GM11168 (cell line): Measurements from ENCODE around the gene KIF25.

Source experiments
- in situ Hi-C: fragments of 300-500 bp; cut with MboI; formaldehyde crosslinking; loops from one replicate; pipeline ENCODE4 v1.12.0; 2022; ENCODE audit warnings: low sequenced_read_pairs; ENCODE audit not compliant: unreplicated experiment

Gene KIF25, protein sequence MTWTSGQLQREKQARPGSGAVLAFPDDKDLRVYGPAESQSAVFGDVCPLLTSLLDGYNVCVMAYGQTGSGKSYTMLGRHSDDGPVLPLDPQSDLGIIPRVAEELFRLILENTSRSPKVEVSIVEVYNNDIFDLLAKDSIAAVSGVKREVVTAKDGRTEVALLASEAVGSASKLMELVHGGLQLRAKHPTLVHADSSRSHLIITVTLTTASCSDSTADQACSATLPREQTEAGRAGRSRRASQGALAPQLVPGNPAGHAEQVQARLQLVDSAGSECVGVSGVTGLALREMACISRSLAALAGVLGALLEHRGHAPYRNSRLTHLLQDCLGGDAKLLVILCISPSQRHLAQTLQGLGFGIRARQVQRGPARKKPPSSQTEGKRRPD

DNA sequence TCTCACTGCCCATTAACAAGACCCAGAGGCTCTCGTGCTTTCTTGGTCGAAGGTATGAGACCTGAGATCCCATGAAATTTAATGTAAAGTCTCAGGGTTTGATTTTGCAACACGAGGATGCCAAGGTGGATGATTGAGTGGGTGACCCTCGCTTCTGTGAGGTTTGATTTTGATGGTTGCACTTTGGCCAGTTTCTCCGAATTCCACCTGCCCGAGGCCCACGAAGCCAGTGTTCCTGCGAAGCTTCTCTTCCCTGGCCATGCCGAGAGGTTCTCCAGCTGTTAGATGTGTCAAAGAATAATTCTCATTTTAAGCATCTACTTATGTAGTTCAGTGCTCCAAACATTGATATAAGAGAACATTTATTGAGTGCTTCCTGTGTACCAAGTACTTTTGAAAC lies at the start of gene KIF25:
KIF25 (plus strand) TSS at position 30 of the 400 bp plus-strand sequence. CDS start 31,915 bp downstream, outside the sequence.
- in situ Hi-C loops: no loop called here

- in situ Hi-C loops: no loop called here
Observed at GRCh38 chr6:167947716-167948115, 49.8 kb upstream of the KIF25 start.

- in situ Hi-C loops: no loop called here
Observed at GRCh38 chr6:167948716-167949115, 48.8 kb upstream of the KIF25 start.

DNA sequence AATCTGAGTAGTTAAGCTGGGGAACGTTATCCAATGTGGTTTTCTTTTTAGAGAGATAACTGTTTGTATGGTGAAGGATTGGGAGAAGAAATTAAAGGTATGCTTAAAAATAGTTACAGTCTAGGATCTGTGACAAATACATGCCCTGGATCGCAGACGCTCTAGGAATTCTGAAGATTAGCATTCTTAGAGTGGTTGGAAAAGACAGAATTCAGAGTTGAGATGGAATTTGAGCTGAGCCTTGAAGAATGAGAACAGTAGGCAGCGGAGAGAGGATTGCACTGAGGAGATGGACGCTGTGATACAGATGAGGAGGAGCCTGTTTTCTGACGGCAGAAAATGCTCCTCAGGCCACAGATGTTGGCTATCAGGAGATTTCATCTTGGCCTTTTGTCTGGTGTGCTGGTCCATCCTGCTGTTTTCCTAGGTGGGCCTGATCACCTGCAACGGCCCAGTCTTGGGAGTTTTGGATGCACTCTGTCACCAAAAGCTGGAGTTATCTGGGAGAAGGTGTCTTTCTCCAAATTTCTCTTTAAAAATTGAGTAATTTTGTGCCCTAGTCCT lies 48.3 kb upstream of the KIF25 start:
- in situ Hi-C loops: no loop called here

DNA sequence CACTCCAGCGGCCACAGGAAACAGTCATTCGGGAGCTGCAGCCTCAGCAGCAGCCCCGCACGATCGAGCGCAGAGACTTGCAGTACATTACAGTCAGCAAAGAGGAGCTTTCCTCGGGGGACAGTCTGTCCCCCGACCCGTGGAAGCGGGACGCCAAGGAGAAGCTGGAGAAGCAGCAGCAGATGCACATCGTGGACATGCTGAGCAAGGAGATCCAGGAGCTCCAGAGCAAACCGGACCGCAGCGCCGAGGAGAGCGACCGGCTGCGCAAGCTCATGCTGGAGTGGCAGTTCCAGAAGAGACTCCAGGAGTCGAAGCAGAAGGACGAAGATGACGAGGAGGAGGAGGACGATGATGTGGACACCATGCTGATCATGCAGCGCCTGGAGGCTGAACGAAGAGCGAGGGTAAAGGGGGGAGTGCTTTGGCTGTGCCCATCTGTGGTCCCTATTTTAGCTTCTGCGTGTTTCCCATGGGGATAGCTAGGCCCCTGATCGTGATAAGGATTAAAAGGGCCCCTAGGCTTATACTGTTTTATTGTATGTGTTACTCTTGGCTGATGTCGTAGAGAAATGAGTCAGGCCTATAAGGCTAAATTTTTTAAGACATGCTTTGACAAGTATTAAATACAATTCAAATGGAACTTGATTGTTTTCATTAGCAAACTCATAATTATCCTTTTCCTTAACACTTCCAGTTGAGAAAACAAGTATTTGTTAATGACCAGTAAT lies 45.5 kb upstream of the KIF25 start:
- in situ Hi-C loops: no loop called here

DNA sequence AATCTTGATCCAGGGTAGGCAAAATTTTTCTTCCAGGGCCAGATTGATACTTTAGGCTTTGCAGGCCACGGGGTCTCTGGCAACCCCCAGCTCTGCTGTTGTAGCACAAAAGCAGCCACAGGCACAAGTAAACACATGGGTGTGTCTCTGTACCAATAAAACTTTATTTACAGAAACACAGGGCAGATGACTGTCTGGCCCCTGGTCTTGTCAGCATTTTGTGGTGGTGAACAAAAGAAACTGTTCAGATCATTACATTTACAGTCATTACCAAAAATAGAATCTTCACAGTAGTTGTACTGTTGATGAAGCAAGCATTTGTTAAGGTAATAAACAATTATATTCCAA lies 45.0 kb upstream of the KIF25 start:
- in situ Hi-C loops: no loop called here

- in situ Hi-C loops: no loop called here
Observed at GRCh38 chr6:167953551-167953950, 43.9 kb upstream of the KIF25 start.

DNA sequence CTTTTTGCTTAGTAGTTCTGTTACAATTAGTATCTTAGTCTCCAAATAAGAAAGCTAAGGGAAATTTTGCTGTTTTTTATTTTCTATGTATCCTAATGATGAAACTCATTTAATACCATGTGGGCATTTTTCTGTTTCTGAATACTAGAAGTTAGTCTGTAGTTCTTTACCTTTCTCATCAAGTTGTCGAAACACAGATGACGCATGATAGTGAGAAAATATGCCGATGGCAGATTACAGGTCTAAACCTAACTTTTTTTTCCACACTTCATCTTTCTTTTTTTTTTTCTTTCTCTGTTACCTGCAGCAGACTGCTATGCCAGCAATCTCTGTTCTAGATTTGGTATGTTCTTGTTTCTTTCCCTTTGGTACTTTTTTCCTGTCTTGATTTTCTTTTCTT lies 43.3 kb upstream of the KIF25 start:
- in situ Hi-C loops: no loop called here

DNA sequence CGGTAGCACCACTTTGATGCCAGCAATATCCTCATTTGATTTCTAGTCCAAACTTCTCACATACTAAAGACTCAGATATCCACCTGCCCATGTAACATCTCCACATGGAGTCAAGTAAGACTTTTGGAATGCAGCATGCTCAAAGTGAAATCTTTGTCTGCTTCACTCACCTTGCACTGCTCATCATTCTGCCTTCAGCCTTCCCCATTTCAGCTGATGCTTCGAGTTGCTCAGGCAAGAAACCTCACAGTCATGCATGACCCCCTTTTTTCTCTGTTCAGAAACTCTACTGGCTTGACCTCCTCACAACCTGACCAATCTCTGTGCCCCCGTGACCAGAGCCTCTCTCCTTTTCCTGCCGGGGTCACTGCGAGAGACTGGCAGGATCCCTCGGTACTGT lies 41.0 kb upstream of the KIF25 start:
- in situ Hi-C loops: no loop called here

GRCh38 chr6:167956983-167957492 lies 40.4 kb upstream of the KIF25 start:
- in situ Hi-C loops: no loop called here

GRCh38 chr6:167957626-167958025 lies 39.8 kb upstream of the KIF25 start:
- in situ Hi-C loops: no loop called here

DNA sequence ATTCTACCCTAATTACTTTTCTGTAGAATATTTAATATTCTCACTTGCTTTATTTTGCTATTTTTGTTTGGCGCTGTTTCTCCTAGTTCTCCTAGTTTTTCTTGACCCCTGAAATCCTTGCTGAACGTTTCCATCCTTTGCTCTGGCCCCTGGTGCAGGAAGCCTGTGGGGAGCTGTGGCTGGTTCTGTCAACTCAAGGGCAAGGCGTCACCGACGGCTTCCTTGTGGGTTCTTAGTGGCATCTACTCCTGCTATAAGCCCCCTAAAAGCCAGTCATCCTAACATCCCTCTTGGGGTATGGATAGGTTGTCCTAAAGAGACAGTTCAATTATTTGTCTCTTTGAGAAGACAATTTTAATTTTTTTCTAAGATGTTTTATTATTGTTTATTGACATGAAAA lies 36.9 kb upstream of the KIF25 start:
- in situ Hi-C loops: no loop called here

DNA sequence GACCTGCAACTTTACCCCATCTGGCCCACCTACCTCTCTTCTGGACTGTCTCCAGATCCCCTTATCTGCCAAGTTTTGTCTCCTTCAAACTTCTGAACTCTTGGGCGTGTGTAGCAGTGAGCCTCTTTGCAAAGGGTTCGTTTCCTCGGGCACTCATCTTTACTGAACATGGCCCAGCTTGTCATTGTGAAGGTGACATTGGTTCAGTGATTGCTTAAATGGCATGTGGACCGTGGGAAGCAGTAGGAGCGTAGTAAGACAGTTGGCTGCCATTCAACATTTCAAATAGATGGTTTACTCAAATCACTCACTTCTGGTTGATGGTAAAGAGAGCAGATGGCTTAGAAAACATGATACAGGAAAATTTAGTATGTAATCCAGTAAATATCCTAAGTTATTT lies 34.8 kb upstream of the KIF25 start:
- in situ Hi-C loops: no loop called here

- in situ Hi-C loops: no loop called here
Observed at GRCh38 chr6:167963589-167964057, 33.8 kb upstream of the KIF25 start.

GRCh38 chr6:167965592-167966539 lies 31.6 kb upstream of the KIF25 start:
- in situ Hi-C loops: no loop called here

DNA sequence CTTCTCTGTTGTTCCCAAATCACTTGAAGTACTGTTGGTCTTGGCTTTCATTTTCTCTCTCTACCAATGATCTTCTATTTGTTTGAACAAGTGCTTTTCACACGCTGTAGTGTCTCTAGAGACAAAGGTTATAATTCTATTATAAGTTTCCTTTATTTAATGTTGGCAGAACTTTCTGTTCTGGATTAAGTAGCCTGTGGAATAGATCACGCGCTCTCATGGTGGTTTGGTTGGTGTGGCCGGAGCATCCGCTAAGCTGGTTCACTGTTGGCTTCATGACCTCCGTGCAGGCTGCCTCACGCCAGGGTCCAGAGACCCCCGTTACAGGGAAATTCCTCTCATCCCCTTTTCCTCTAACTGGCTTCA lies 30.9 kb upstream of the KIF25 start:
- in situ Hi-C loops: no loop called here

DNA sequence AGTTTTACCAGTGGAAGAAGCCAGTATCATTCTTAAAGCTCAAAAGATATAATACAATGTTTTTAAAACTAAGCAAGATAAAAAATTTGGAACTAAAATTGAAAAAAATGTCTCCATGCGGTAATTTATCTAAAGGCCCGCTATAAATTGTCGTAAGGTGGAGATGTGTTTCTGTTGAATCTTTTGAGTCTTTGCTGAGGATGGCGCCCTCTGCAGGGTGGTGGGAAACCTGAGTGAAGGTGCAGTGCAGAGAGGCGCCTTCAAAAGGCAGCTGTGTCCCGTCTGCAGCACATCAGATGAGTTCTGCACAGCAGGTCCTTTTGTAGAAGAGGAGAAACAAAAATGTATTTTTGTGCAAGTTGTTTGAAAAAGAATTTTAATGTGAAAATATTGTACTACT lies 29.4 kb upstream of the KIF25 start:
- in situ Hi-C loops: no loop called here

DNA sequence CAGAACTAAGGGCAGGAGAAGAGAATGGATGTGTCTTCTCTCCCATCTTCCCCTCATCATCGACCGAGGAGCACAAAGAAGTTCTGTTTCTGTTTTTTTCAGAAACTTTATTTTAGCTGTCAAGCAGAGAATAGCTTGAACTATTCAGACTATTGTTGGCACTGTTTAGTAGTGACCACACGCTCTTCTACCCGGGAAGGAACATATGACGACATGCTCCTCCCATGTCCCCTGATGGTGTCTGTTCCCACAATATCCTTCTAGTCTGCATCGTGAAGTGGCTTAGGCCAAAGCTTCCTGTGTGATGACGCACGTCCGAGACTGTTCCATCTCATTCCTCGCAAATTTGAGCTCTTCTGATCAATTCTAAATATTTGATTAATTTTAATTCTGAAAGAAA lies 27.2 kb upstream of the KIF25 start:
- in situ Hi-C loops: no loop called here

GRCh38 chr6:167972193-167972592 lies 25.3 kb upstream of the KIF25 start:
- in situ Hi-C loops: no loop called here
